Endothelial cell of umbilical vein (primary cell): ENCODE measurements around the gene CDH23. TPM values are rescaled to one million over a fixed set of nuclear protein-coding genes. Genes with fewer than 3 reads are reported as not detected.

Source experiments
- BruUV-seq: library from RNA; stranded (reverse); fragments of 400-500 nt; replicated peaks from 2 replicates; lab custom pipeline; 2021; lab: Mats Ljungman, UMichigan
- CTCF ChIA-PET: fragments of 300-600, 350-600 bp; sonication (Branson Sonifier 250); formaldehyde crosslinking; loops from one replicate; lab custom pipeline; 2021; ENCODE audit warnings: antibody characterized with exemption, inconsistent platforms; lab: Charles Lee
- POLR2A ChIA-PET: fragments of 300-600, 350-600 bp; sonication (Branson Sonifier 250); formaldehyde crosslinking; loops from one replicate; lab custom pipeline; 2021; ENCODE audit warnings: antibody characterized with exemption, inconsistent platforms; lab: Charles Lee
- DNase-seq: peaks from one replicate; pipeline ENCODE4 v3.0.0-alpha.2; 2011; ENCODE audit warnings: low read depth, low spot score
- FAIRE-seq: peaks from 2 replicates; lab custom pipeline; 2011; peaks lifted over from hg19 to GRCh38; lab: Jason Lieb, UNC
- H2AFZ ChIP-seq: 2 replicates; pipeline ENCODE4 v1.6.0; 2012; ENCODE audit warnings: low read depth, low read length, control low read depth, inconsistent platforms
- H3K27ac ChIP-seq: 2 replicates; pipeline ENCODE4 v1.5.1; 2011; ENCODE audit warnings: low read depth, mild to moderate bottlenecking, control low read depth, low read length, moderate library complexity; ENCODE audit not compliant: insufficient read depth
- H3K27me3 ChIP-seq, 2 experiments: 2 replicates each; pipeline versions ENCODE4 v1.6.0 to v1.6.1; 2011; ENCODE audit warnings: low read length in 2 of 2, mixed read lengths in 1 of 2; ENCODE audit not compliant: control insufficient read depth in 2 of 2, insufficient read depth in 2 of 2
- H3K36me3 ChIP-seq, 2 experiments: 2 replicates in 1 of 2; 3 replicates in 1 of 2; pipeline ENCODE4 v1.5.1; 2011; ENCODE audit warnings: low read length in 2 of 2, mild to moderate bottlenecking in 1 of 2, moderate library complexity in 1 of 2; ENCODE audit not compliant: control insufficient read depth in 2 of 2, insufficient read depth in 2 of 2; ENCODE audit errors: extremely low read depth in 1 of 2
- H3K4me1 ChIP-seq: 3 replicates; pipeline ENCODE4 v1.5.1; 2011; ENCODE audit warnings: mild to moderate bottlenecking, low read length; ENCODE audit not compliant: control insufficient read depth, insufficient read depth; ENCODE audit errors: extremely low read depth
- H3K4me2 ChIP-seq: 2 replicates; pipeline ENCODE4 v1.6.1; 2011; ENCODE audit warnings: low read length, control low read depth, mixed read lengths; ENCODE audit not compliant: insufficient read depth
- H3K4me3 ChIP-seq, 3 experiments: fragments of 200-600 bp in 1 of 3; sonication (generic), shearing (Covaris generic) in 1 of 3; replicated peaks in 1 of 3; 2 replicates each; pipeline ENCODE4 v1.5.1; 2011 to 2016; ENCODE audit warnings: control low read depth in 3 of 3, low read length in 3 of 3, mild to moderate bottlenecking in 2 of 3, inconsistent platforms in 1 of 3, low read depth in 1 of 3, moderate library complexity in 1 of 3; ENCODE audit not compliant: insufficient read depth in 1 of 3
- H3K79me2 ChIP-seq: 2 replicates; pipeline ENCODE4 v1.6.0; 2012; ENCODE audit warnings: low read length, inconsistent platforms; ENCODE audit not compliant: control insufficient read depth, insufficient read depth
- H3K9ac ChIP-seq: replicated peaks from 2 replicates; pipeline ENCODE3; 2011; ENCODE audit warnings: low read length, control low read depth; ENCODE audit not compliant: insufficient read depth; ENCODE audit errors: extremely low read depth
- H3K9me1 ChIP-seq: replicated peaks from 3 replicates; pipeline ENCODE4 v1.6.0; 2011; ENCODE audit warnings: mild to moderate bottlenecking, low read length; ENCODE audit not compliant: control insufficient read depth, insufficient read depth; ENCODE audit errors: extremely low read depth
- H3K9me3 ChIP-seq: replicated peaks from 2 replicates; pipeline ENCODE4 v1.5.1; 2012; ENCODE audit warnings: low read length, inconsistent platforms; ENCODE audit not compliant: control insufficient read depth, insufficient read depth
- H4K20me1 ChIP-seq: replicated peaks from 2 replicates; pipeline ENCODE3; 2011; ENCODE audit warnings: mild to moderate bottlenecking, low read length; ENCODE audit not compliant: control insufficient read depth, insufficient read depth; ENCODE audit errors: extremely low read depth
- CTCF ChIP-seq, 2 donors: IDR thresholded peaks; 1 replicate in 1 of 2; 2 replicates in 1 of 2; pipeline ENCODE4 v1.5.1; 2011; ENCODE audit warnings: low read length in 2 of 2, mild to moderate bottlenecking in 2 of 2, moderate library complexity in 2 of 2, control low read depth in 1 of 2, inconsistent platforms in 1 of 2, low read depth in 1 of 2; ENCODE audit not compliant: insufficient read depth in 1 of 2; ENCODE audit errors: extremely low read depth in 1 of 2
- EZH2 ChIP-seq: IDR thresholded peaks from 2 replicates; pipeline ENCODE4 v1.6.1; 2012; ENCODE audit warnings: borderline replicate concordance, low read depth, mild to moderate bottlenecking, moderate library complexity, low read length, inconsistent platforms; ENCODE audit not compliant: severe bottlenecking
- FOS ChIP-seq: IDR thresholded peaks from 2 replicates; pipeline ENCODE4 v1.6.1; 2011; ENCODE audit warnings: mild to moderate bottlenecking, low read length, moderate library complexity, borderline replicate concordance; ENCODE audit not compliant: insufficient read depth
- GATA2 ChIP-seq: IDR thresholded peaks from 2 replicates; pipeline ENCODE4 v1.7.0; 2011; ENCODE audit warnings: low read depth, mild to moderate bottlenecking, moderate library complexity, mixed read lengths, low read length; ENCODE audit not compliant: insufficient read length, insufficient read depth
- JUN ChIP-seq: IDR thresholded peaks from 2 replicates; pipeline ENCODE4 v1.6.1; 2011; ENCODE audit warnings: borderline replicate concordance, low read depth; ENCODE audit not compliant: insufficient read length, insufficient read depth
- MAX ChIP-seq: IDR thresholded peaks from 2 replicates; pipeline ENCODE4 v1.6.1; 2011; ENCODE audit not compliant: insufficient read depth, insufficient read length
- MYC ChIP-seq: IDR thresholded peaks from one replicate; pipeline ENCODE4 v1.6.1; 2011; ENCODE audit warnings: mild to moderate bottlenecking, low read depth, low read length
- POLR2A ChIP-seq: IDR thresholded peaks from 2 replicates; pipeline ENCODE4 v1.6.1; 2012; ENCODE audit warnings: low read depth, mild to moderate bottlenecking, control low read depth, low read length
- POLR2AphosphoS5 ChIP-seq: IDR thresholded peaks from 2 replicates; pipeline ENCODE4 v1.6.1; 2012; ENCODE audit warnings: low read depth, mild to moderate bottlenecking, control low read depth, low read length, moderate library complexity; ENCODE audit not compliant: insufficient read depth
- dilution Hi-C: fragments of 300-500 bp; cut with MboI; formaldehyde crosslinking; loops from one replicate; pipeline ENCODE4 v1.15.0; 2019; ENCODE audit warnings: low sequenced_read_pairs; ENCODE audit not compliant: extremely low pct_ligation_motif_present
- intact Hi-C: fragments of 100-400 bp; cut with micrococcal nuclease; formaldehyde crosslinking; loops from one replicate; pipeline ENCODE4 v1.10.0; 2022
- polyA plus RNA-seq, 4 experiments: library from polyadenylated mRNA; depleted of rRNA in 3 of 4; stranded (reverse) in 3 of 4; unstranded in 1 of 4; fragments of >200 nt; gene quantifications; 2 replicates each; pipeline versions ENCODE4 v1.2.1 to v1.2.3, GENCODE V29; 2011 to 2012; ENCODE audit warnings: missing spikeins in 1 of 4
- total RNA-seq: library from RNA; stranded (reverse); gene quantifications from 2 replicates; pipeline ENCODE4 v1.2.3, GENCODE V29; 2021

Gene CDH23
- total and polyA plus RNA-seq, 2 donors (not counting 3 experiments of a cell fraction or from before 2014, with no cell fraction given), result not detected

DNA sequence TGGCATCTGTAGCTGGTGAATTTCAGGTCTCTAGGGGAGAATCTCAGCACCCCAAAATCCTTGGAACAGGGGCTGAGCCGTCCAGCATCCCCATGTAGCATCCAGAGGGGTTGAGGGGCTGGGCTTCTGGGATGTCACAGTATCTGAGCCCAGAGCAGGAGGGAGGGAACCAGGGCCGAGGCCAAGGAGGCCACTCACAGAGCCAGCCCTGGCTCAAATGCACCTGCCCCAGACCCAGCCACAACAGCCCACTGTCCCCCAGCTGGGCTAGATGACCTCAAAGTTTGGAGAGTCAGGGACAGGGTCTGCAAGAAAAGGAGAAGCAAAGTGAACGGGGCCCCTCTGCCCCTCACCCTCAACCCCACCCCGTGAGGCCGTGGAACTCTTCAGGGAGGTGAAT is 354.3 kb downstream of the CDH23 start:
- Histone ChIP-seq H3K4me2 (no peak overlapping the region), H3K9ac (no peak overlapping the region), H3K4me3 (no peak overlapping the region), H4K20me1 (no peaks in the 10 kb centered on the region), H3K27me3 (peaks cover 4% of the 10 kb centered on the region in 2 experiments), H2AFZ (no peak overlapping the region), H3K4me1 (peaks cover 15% of the 10 kb centered on the region), H3K9me1 (no peaks in the 10 kb centered on the region), H3K36me3 (no peaks in the 10 kb centered on the region), H3K9me3 (no peaks in the 10 kb centered on the region), H3K79me2 (no peaks in the 10 kb centered on the region), H3K27ac (no peak overlapping the region)
- no TSS peak for BruUV-seq
- intact Hi-C loops (no loop called here), dilution Hi-C loops (no loop called here)
- DNase-seq (no peak), FAIRE-seq (no peak)
- POLR2A ChIA-PET, result no interaction called here
- CTCF ChIA-PET, result no interaction called here
- TF ChIP-seq MYC, result no peak
- TF ChIP-seq POLR2A, result no peak
- no peak for TF ChIP-seq CTCF (IDR thresholded peaks at IDR 0.05; ENCODE audit: extremely low read depth in 1 of 2, insufficient read depth in 1 of 2, low read depth in 1 of 2, low read length in 2 of 2)
- TF ChIP-seq GATA2, result no peak
- no peak for TF ChIP-seq FOS
- no peak for TF ChIP-seq EZH2
- TF ChIP-seq MAX, result no peak
- no peak for TF ChIP-seq POLR2AphosphoS5
- TF ChIP-seq JUN, result no peak
